K562 (cell line): ENCODE measurements around the gene LSM12. TPM values are rescaled to one million over a fixed set of nuclear protein-coding genes. Genes with fewer than 3 reads are reported as not detected.

ENCODE experiments used
- ZBTB40 ChIP-seq, 2 experiments: fragments of 450-650 bp in 1 of 2; sonication (generic) in 1 of 2; formaldehyde crosslinking in 1 of 2; IDR thresholded peaks; 2 replicates each; pipeline versions ENCODE4 v1.7.1 to v1.9.0; 2016 to 2022; ENCODE audit warnings: inconsistent platforms in 1 of 2, mild to moderate bottlenecking in 1 of 2, missing genetic modification reagents in 1 of 2
- polyA plus RNA-seq, 8 experiments: library from polyadenylated mRNA; depleted of rRNA in 4 of 8; stranded (reverse) in 5 of 8; unstranded in 3 of 8; fragments of >200 nt; fragmentation: Nextera tagmentation in 2 of 8; fragmentation: Illumina TruSeq in 1 of 8; extraction: Ambion mirVana in 2 of 8; extraction: Trizol in 1 of 8; gene quantifications; 2 replicates each; pipeline versions ENCODE4 v1.2.1 to v1.2.3, GENCODE V29; 2011 to 2014; ENCODE audit warnings: inconsistent platforms in 1 of 8, missing spikeins in 1 of 8
- total RNA-seq, 7 experiments: library from RNA; depleted of rRNA in 6 of 7; stranded (reverse); fragments of >200 nt in 6 of 7; fragmentation: Illumina TruSeq in 2 of 7; extraction: Trizol in 2 of 7; gene quantifications; 2 replicates each; pipeline versions ENCODE4 v1.2.1 to v1.2.3, GENCODE V29; 2011 to 2021; ENCODE audit warnings: low replicate concordance in 1 of 7

LSM12 gene
- total and polyA plus RNA-seq, 9 of the 15 experiments (the other 6 are each of a cell fraction or from before 2014, with no cell fraction given), result 53.0 to 258 (median 89.3) TPM

DNA sequence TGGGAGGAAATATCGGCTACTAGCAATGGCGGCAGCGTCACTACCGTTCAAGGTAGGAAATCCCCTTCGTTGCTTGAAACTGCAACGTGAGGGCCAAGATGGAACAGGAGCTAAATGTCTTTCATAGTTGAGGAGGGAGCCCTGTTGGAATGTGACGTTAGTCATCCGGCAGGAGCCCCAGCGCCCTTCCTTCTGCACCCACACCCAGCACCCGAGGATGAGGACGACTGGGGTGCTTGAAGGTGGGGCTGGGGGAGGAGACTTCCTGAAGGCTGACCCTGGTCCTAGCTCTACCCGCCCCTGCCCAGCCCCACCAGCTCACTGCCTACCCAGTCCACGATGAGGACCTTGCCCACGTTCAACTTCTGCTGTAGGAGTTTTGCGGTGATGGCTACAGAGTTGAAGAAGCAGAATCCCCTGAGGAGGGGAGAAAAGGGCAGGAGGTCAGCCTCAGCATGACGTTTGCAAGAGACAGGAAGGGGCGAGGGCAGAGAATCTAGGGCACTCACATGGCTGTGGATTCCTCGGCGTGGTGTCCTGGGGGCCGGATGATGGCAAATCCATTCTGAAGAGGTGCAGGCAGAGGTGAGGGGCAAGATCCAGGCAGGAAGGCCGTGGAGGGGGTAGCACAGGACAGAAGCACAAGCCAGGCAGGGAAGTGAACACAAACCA is 15.9 kb upstream of the LSM12 start (continued):
- TF ChIP-seq ZBTB40 (IDR thresholded peaks at IDR 0.05), result no peak
- TF ChIP-seq ZBTB40 (CRISPR knock-in tag; IDR thresholded peaks at IDR 0.05), result no peak
- TF ChIP-seq, all 486 proteins: peak for 0
